Dedifferentiated amniotic fluid mesenchymal stem cell (primary cell): ENCODE data around the gene SAMD4A.

Experiments
- DNase-seq: peaks from one replicate; pipeline ENCODE4 v3.0.0-alpha.2; 2016; ENCODE audit errors: extremely low spot score

Gene SAMD4A

GRCh38 chr14:54682578-54682977, 115.7 kb downstream of the SAMD4A start:
- DNase-seq, result no peak

- DNase-seq, result peak; percentile 82
Observed at GRCh38 chr14:54683882-54684794, 117.2 kb downstream of the SAMD4A start.

- no peak for DNase-seq
Observed at GRCh38 chr14:54685286-54685845, 118.4 kb downstream of the SAMD4A start.

GRCh38 chr14:54686219-54686870, 119.4 kb downstream of the SAMD4A start:
- peak; percentile 90 for DNase-seq

GRCh38 chr14:54686871-54687749, 120.2 kb downstream of the SAMD4A start:
- DNase-seq, result no peak

GRCh38 chr14:54687750-54688119, 120.8 kb downstream of the SAMD4A start:
- DNase-seq, result no peak

- DNase-seq, result no peak
Observed at GRCh38 chr14:54688229-54688628, 121.3 kb downstream of the SAMD4A start.

GRCh38 chr14:54689928-54690327, 123.0 kb downstream of the SAMD4A start:
- no peak for DNase-seq

- no peak for DNase-seq
Observed at GRCh38 chr14:54690887-54691286, 124.0 kb downstream of the SAMD4A start.

GRCh38 chr14:54691525-54692283, 124.8 kb downstream of the SAMD4A start:
- DNase-seq, result peak; percentile 74

- no peak for DNase-seq
Observed at GRCh38 chr14:54692284-54692772, 125.4 kb downstream of the SAMD4A start.

- no peak for DNase-seq
Observed at GRCh38 chr14:54693761-54694160, 126.8 kb downstream of the SAMD4A start.

GRCh38 chr14:54695196-54695595, 128.3 kb downstream of the SAMD4A start:
- DNase-seq, result no peak

GRCh38 chr14:54697001-54697400, 130.1 kb downstream of the SAMD4A start:
- DNase-seq, result no peak

- DNase-seq, result no peak
Observed at GRCh38 chr14:54697803-54698202, 130.9 kb downstream of the SAMD4A start.

- no peak for DNase-seq
Observed at GRCh38 chr14:54698501-54698900, 131.6 kb downstream of the SAMD4A start.

GRCh38 chr14:54698966-54699530, 132.1 kb downstream of the SAMD4A start:
- DNase-seq, result no peak

GRCh38 chr14:54699735-54700134, 132.8 kb downstream of the SAMD4A start:
- DNase-seq, result no peak

GRCh38 chr14:54700717-54701116, 133.8 kb downstream of the SAMD4A start:
- DNase-seq, result no peak

- DNase-seq, result no peak
Observed at GRCh38 chr14:54702014-54702491, 135.1 kb downstream of the SAMD4A start.
